GM19468 (cell line): ENCODE results near the gene BAIAP2.

Experiments used
- ATAC-seq: cut with Tn5 transposase; IDR thresholded peaks from one replicate; pipeline ENCODE4 v1.9.1; 2021; ENCODE audit warnings: mild to moderate bottlenecking, moderate library complexity, moderate number of reproducible peaks; ENCODE audit not compliant: unreplicated experiment; ENCODE audit errors: extremely low read depth

The BAIAP2 gene

GRCh38 chr17:81082177-81083073, 47.5 kb downstream of the BAIAP2 start:
- no peak for ATAC-seq

GRCh38 chr17:81083125-81083765, 48.3 kb downstream of the BAIAP2 start:
- ATAC-seq: no peak

GRCh38 chr17:81084680-81085419, 49.9 kb downstream of the BAIAP2 start:
- no peak for ATAC-seq

GRCh38 chr17:81085420-81085911, 50.5 kb downstream of the BAIAP2 start:
- ATAC-seq: no peak

GRCh38 chr17:81086789-81087551, 52.0 kb downstream of the BAIAP2 start:
- no peak for ATAC-seq

GRCh38 chr17:81090361-81091136, 55.6 kb downstream of the BAIAP2 start:
- no peak for ATAC-seq

- no peak for ATAC-seq
Measured at GRCh38 chr17:81091154-81091553, 56.2 kb downstream of the BAIAP2 start.

- no peak for ATAC-seq
Measured at GRCh38 chr17:81091774-81092517, 57.0 kb downstream of the BAIAP2 start.

GRCh38 chr17:81092518-81093095, 57.7 kb downstream of the BAIAP2 start:
- no peak for ATAC-seq

- no peak for ATAC-seq
Measured at GRCh38 chr17:81093619-81094508, 58.9 kb downstream of the BAIAP2 start.

GRCh38 chr17:81094509-81095382, 59.8 kb downstream of the BAIAP2 start:
- no peak for ATAC-seq

GRCh38 chr17:81095383-81095762, 60.4 kb downstream of the BAIAP2 start:
- no peak for ATAC-seq

- no peak for ATAC-seq
Measured at GRCh38 chr17:81096741-81097133, 61.8 kb downstream of the BAIAP2 start.

- ATAC-seq: no peak
Measured at GRCh38 chr17:81097134-81097942, 62.4 kb downstream of the BAIAP2 start.

- ATAC-seq: no peak
Measured at GRCh38 chr17:81097943-81098308, 63.0 kb downstream of the BAIAP2 start.

- ATAC-seq: no peak
Measured at GRCh38 chr17:81099888-81100287, 64.9 kb downstream of the BAIAP2 start.
